CD4-positive, alpha-beta T cell treated with Interleukin-2 at 100 ng/mL for 4 hours (primary cell): ENCODE measurements around the gene KCNK13.
"Not testable (repeated sequence)": the region's sequence is repeated elsewhere in the genome, so short reads cannot be mapped to it uniquely, and the experiment has no call there.

Source experiments
- DNase-seq: peaks from one replicate; pipeline ENCODE4 v3.0.0-alpha.2; 2020; ENCODE audit warnings: low spot score

KCNK13 gene

GRCh38 chr14:90061685-90062126 is at the start of gene KCNK13:
Gene KCNK13 (plus strand): TSS chr14:90061994. CDS start chr14:90062206, 212 bp downstream.
- DNase-seq = no peak

GRCh38 chr14:90017371-90017770 is 44.4 kb upstream of the KCNK13 start:
- DNase-seq = no peak

- DNase-seq = no peak
These were observed 41.8 kb upstream of the KCNK13 start for GRCh38 chr14:90019824-90020523.

GRCh38 chr14:90023176-90023896 is 38.5 kb upstream of the KCNK13 start:
- DNase-seq = no peak

- DNase-seq = no peak
These were observed 36.9 kb upstream of the KCNK13 start for GRCh38 chr14:90024910-90025309.

- not testable (repeated sequence) for DNase-seq
These were observed 35.2 kb upstream of the KCNK13 start for GRCh38 chr14:90026608-90027007.

- no peak for DNase-seq
These were observed 34.0 kb upstream of the KCNK13 start for GRCh38 chr14:90027842-90028241.

GRCh38 chr14:90034156-90034555 is 27.6 kb upstream of the KCNK13 start:
- no peak for DNase-seq

GRCh38 chr14:90034835-90035525 is 26.8 kb upstream of the KCNK13 start:
- DNase-seq = no peak

GRCh38 chr14:90039253-90040010 is 22.4 kb upstream of the KCNK13 start:
- no peak for DNase-seq

- DNase-seq = no peak
These were observed 21.4 kb upstream of the KCNK13 start for GRCh38 chr14:90040411-90040810.

GRCh38 chr14:90042496-90043252 is 19.1 kb upstream of the KCNK13 start:
- no peak for DNase-seq

GRCh38 chr14:90045616-90046015 is 16.2 kb upstream of the KCNK13 start:
- no peak for DNase-seq

- DNase-seq = no peak
These were observed 12.4 kb upstream of the KCNK13 start for GRCh38 chr14:90049390-90049789.

GRCh38 chr14:90050271-90050670 is 11.5 kb upstream of the KCNK13 start:
- DNase-seq = no peak

GRCh38 chr14:90053044-90053443 is 8.8 kb upstream of the KCNK13 start:
- DNase-seq = no peak

GRCh38 chr14:90054803-90055202 is 7.0 kb upstream of the KCNK13 start:
- no peak for DNase-seq

- DNase-seq = no peak
These were observed 5.0 kb upstream of the KCNK13 start for GRCh38 chr14:90056826-90057225.

GRCh38 chr14:90058876-90059458 is 2.8 kb upstream of the KCNK13 start:
- DNase-seq = no peak

- peak; percentile 14 for DNase-seq
These were observed 1.4 kb upstream of the KCNK13 start for GRCh38 chr14:90060312-90060964.
